ENCODE measurements around the gene PCDHAC1.

PCDHAC1 gene

DNA sequence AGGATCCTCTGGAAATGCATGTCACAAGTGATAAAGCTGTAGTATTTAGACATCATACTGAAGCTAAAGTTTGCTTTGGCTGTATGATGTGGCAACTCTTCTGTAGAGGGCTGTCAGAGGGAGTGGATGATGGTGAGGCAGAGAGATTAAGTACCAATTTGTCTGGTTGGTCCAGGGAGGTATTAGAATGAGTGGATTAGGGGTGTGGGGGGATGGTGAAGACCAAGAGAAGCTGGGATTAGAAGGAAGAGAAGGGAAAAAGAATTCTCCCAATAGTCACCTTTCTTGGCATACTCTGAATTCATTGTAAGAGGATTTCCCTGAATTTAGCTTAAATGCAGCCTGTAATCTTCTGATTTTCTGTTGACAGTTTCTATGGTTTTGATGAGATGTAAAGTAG, 43.8 kb downstream of the PCDHAC1 start:
- no peak for DNase-seq

DNA sequence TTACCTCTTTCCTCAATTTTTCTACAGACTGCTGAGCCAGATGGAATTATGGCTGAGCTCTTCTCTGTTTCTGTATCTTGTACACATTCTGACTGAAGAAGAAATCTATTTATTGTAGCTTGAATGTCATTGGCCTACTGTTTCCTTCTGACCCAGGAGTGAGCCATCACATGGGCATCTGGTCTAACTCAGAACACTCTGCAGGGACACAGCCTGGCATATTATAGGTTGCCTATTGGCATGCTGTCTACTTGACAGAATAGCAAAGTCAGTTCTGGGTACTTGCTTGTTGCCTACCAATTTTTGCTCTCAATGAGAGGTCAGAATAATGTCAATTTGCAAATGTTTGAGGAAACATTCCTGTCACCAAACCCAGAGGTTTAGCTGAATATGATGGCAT, 47.5 kb downstream of the PCDHAC1 start:
- no peak for DNase-seq

DNA sequence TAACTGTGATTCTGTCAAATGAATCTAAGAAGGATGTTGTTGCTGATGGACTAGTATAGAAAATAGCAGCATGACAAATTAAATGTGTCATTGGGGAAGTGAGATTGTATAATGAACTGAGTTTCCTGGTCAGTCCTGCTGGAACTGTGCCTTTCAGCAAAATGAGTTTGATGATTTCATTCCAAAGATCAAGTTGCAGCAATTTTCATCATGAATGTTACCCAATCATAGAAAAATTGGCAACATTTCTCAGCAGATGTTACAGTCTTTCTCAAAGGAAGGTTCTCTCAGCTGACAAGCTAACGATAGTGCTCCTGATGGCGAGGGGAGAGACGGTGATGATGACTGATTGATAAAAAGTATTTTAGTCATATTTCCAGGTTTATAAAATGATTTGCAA, 50.9 kb downstream of the PCDHAC1 start:
- DNase-seq: no peak

DNA sequence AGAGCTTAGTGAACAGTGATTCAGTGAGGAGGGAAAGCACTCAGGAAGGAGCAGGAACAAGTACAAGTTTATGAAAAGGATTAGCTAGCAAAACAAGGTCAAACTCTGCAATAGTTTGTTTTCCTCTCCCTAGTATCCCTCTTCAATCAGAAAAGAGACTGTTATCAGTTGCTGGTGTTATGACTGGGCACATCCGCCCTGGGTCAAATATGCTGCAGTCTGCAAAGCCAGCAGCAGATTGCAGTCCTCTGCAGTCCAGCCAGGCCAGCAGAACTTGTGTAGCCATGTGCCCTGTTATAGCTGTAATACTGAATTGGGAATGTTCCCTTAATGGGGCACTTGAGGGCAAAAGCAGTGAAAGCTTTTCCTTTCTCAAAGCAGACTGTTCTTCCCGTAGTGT, 52.2 kb downstream of the PCDHAC1 start:
- no peak for DNase-seq

DNA sequence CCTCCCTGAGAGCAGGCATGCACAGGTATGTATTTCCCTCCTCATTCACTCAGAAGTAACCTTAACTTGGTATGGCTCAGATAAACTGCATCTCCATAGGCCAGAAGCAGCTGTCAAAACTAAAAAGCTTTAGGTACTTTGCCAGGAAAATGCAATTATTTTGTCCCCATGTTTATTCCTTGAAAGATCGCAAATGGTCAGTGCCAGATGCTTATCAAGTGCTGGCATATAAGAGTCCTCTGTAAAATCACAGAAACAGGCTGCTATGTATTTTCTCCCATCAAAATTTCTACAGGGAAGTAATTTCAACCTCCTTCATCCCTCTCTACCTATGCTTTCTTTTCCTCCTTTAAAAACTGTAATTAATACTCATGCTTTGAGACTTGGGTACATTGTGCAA, 52.9 kb downstream of the PCDHAC1 start:
- DNase-seq: no peak
